ENCODE data around the gene MOBP. TPM values are rescaled to one million over a fixed set of nuclear protein-coding genes. Genes with fewer than 3 reads are reported as not detected.
"Not testable (repeated sequence)": the region's sequence is repeated elsewhere in the genome, so short reads cannot be mapped to it uniquely, and the experiment has no call there.

The MOBP gene, protein sequence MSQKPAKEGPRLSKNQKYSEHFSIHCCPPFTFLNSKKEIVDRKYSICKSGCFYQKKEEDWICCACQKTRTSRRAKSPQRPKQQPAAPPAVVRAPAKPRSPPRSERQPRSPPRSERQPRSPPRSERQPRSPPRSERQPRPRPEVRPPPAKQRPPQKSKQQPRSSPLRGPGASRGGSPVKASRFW
- not detected for polyA plus RNA-seq (2012; ENCODE audit: insufficient read depth, insufficient read length)

DNA sequence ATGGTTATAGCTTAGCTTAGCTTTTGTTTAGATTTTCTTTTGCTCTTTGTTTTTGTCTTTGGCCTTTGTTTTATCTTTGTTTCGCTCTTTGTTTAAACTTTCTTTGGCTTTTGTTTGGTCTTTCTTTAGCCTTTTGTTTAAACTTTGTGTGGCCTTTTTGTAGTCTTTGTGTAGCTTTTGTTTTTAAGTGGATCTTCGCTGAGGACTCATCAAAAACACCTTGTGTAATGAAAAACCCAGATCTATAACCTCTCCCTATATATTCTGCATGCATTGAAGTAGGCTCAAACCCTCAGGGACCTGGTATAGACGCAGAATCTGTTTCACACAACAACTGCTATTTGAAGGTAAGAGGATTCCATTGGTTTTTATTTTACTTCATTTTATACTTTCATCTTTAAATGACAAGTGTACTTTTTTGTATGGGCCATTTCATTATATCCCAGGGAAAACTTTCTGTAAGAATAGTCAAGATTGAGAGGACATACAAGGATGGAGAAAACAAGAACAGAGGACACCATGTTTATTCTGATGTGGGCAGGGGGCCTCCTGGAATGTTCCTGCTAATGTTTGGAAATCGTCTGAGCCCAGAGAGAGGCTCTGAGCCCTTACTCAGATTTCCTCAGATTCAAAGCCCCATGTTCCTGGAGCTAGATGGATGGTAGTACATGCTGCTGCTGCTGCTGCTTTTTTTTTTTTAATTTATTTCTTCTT is at the start of gene MOBP:
MOBP (plus strand) TSS at position 287 of the 714 bp plus-strand sequence. CDS start 34,390 bp downstream, outside the sequence.
- no peak within 1 kb of the TSS for H3K4me3 ChIP-seq (ENCODE audit: low read length)
- DNase-seq (ENCODE audit: low read depth, low spot score) = no peak

DNA sequence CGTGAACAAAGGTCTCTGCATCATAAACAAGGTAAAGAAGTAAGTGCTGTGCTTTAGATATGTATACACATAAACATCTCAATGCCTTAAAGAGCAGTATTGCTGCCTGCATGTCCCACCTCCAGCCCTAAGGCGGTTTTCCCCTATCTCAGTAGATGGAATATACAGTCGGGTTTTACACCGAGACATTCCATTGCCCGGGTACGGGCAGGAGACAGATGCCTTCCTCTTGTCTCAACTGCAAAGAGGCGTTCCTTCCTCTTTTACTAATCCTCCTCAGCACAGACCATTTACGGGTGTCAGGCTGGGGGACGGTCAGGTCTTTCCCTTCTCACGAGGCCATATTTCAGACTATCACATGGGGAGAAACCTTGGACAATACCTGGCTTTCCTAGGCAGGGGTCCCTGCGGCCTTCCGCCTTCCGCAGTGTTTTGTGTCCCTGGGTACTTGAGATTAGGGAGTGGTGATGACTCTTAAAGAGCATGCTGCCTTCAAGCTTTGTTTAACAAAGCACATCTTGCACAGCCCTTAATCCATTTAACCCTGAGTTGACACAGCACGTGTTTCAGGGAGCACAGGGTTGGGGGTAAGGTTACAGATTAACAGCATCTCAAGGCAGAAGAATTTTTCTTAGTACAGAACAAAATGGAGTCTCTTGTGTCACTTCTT is 48.8 kb upstream of the MOBP start:
- not testable (repeated sequence) for H3K4me3 ChIP-seq (ENCODE audit: low read length); DNase-seq (ENCODE audit: low read depth, low spot score)

DNA sequence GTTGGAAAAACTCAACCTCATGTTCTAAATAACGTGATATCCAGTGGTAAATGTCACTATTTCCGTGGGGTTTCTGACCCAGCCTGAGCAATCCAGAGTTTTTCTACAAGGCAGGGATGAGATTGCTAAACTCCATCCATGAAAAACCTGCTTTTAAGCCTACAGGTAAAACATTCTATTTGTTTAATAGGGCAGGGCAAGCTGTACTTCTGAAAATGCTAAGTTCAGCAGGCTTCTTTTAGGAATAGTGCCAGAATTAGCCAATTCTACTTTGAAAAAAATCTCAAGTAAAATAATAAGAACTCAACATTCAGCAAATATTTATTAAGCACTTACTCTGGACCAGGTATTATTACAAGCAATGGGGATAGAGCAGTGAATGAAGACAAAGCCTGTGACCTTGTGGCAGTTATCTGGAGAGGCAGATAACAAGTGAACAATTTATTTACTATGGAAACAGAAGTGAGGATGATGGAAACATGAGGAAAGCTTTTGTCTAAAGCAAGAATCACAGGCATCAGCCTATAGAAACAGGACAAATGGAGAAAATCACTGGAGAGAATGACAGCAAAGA is 47.7 kb upstream of the MOBP start:
- no peak for DNase-seq (ENCODE audit: low read depth, low spot score)
- H3K4me3 ChIP-seq (ENCODE audit: low read length) = no peak overlapping the region

DNA sequence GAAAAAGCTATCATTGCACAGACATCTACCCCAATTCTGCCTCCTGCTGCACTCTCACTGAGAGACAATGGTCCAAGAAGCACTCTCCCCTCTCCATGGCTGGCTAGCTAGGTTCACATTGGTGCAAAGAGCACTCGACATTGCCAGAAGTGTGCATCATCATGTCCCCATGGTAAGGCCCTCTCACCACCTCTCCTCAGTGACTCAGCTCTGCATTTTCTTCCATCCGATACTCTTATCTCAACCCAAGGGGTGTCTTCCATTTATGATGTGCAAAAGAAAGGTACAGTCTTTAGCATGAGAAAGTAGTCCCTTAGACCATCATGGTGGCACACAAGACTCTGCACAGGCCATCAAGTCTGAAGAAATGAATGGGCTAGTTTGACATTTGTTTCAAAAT is 46.9 kb upstream of the MOBP start:
- H3K4me3 ChIP-seq (ENCODE audit: low read length) = no peak overlapping the region
- DNase-seq (ENCODE audit: low read depth, low spot score) = no peak

DNA sequence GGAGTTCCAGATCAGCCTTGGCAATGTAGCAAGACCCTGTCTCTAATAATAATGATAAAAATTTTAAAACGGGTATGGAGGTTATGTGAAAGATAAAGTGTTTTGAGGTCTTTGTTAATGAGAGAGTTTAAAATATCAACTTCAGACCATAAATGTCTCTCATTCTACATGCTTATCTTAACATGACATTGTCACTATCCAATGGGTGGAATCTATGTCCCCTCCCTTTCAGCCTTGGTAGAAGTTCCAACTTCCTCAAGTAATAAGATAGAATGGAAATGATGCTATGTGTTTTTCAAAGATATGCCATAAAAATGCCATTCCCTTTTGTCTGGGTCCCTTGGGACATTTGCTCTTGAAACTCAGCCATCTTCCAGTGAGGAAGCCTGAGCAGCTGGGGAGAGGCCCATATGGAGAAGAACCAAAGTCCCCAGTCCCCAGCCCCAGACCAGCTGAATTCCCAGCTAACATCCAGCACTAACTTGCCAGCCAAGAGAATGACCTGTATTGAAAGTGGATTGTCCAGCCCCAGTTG is 44.0 kb upstream of the MOBP start:
- no peak for DNase-seq (ENCODE audit: low read depth, low spot score)

DNA sequence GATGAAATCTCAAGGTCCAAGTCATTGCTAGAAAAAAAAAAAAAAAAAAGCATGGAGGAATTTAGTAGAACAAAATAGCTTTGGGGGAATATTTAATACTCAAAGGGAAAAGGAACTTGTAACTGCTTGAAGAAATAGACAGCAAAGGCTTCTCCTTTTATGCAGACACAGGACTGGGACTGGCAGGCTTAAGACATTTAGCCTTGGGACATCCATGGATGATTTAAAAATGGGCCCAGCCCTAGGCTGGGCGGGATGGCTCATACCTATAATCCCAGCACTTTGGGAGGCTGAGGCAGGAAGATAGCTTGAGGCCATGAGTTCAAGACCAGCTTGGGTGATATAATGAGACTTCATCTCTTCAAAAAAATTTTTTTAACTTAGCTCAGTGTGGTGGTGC is 41.2 kb upstream of the MOBP start:
- no peak overlapping the region for H3K4me3 ChIP-seq (ENCODE audit: low read length)
- DNase-seq (ENCODE audit: low read depth, low spot score) = no peak

More for the DNA sequence above, 44.0 kb upstream of the MOBP start:
- no peak overlapping the region for H3K4me3 ChIP-seq (ENCODE audit: low read length)

DNA sequence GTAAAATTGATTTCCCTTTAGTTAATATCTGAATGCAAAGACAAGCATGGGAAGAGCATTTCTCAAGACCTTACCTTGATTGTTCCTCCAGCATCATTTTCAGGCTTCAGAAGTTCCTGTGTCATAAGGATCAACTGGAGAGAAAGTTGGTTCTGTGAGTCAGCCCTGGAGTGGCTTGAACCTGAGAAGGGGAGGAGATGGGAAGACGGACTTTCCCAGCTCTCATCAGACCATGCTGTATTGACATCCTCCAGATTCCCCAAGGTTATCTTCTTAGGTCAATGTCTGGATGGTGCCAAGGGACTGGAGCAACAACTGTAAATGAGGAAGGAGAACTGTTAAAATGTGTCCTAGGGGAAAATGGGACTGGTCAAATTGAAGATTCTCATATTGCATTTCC is 40.0 kb upstream of the MOBP start:
- H3K4me3 ChIP-seq (ENCODE audit: low read length) = no peak overlapping the region
- DNase-seq (ENCODE audit: low read depth, low spot score) = no peak

DNA sequence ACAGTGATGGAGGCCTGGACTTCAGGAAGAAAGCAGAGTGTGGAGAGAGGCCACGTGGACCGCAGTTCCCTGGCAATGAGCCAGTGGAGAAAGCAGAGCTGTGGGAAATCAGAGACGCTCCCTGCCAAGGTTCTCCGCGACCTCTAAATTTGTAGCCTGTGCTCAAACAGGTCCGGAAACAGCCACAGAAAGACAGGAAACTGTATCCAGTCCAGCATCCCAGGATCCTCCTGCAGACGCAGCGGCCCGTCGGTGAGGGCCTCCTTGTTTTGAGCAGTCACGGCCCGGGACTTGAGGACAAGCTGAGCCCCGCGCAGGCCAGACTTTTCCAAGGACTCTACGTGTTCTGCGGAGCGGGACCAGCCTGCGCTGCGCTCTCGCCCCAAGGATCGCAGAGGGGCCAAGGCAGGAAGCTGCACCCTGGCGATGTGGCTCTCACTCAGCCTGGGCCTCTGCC is 38.7 kb upstream of the MOBP start:
- no peak overlapping the region for H3K4me3 ChIP-seq (ENCODE audit: low read length)
- no peak for DNase-seq (ENCODE audit: low read depth, low spot score)

DNA sequence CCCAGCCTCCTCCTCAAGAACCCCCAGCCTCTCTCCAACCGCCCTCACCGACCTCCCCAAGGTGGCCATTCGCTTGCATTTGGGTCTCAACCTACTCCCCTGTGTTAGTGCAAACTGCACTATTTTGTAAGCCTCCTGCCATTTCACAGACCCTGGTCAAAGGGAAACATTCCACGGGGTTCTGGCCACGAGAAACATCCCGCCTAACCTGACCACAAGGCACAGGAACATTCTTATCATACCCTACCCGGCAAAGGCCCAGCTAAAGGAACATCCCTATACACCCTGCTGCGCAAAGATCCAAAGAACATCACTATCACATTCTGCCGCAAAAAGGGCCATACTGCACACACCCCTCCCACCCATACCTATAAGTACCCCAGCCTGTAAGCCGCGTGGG is 38.0 kb upstream of the MOBP start:
- H3K4me3 ChIP-seq (ENCODE audit: low read length) = no peak overlapping the region
- DNase-seq (ENCODE audit: low read depth, low spot score) = no peak

DNA sequence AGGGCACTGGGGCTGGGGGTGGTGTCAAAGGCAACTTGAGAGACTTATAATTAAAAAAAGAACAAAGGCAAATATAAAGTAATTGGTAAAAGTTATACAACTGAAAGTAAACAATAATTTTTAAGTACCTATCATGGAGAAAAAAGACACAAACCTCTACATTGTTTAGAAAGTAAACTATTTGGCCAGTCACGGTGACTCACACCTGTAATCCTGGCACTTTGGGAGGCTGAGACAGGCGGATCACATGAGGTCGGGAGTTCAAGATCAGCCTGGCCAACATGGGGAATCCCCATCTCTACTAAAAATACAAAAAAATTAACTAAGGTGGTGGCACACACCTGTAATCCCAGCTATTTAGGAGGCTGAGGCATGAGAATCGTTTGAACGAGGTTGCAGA is 35.1 kb upstream of the MOBP start:
- DNase-seq (ENCODE audit: low read depth, low spot score) = no peak
- no peak overlapping the region for H3K4me3 ChIP-seq (ENCODE audit: low read length)

DNA sequence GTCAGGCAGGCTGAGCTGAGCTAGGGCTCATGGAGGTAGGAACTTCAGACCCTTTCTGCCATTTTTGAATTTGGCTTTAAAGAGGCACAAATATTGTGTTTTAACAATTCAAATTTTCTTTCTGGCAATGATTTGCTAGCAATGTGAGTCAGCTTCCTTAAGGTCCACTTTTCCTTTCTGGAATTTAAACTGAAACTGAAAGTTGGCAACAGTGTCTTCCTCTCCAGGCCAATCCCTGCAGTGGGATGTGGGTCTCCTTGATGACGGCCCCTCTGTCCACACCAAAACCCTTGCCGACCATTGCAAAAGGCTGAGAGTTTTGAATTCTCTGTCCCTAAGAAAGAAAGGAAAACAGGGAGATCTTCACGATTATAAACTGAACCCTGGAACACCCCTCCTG is 33.8 kb upstream of the MOBP start:
- DNase-seq (ENCODE audit: low read depth, low spot score) = no peak
- H3K4me3 ChIP-seq (ENCODE audit: low read length) = no peak overlapping the region

DNA sequence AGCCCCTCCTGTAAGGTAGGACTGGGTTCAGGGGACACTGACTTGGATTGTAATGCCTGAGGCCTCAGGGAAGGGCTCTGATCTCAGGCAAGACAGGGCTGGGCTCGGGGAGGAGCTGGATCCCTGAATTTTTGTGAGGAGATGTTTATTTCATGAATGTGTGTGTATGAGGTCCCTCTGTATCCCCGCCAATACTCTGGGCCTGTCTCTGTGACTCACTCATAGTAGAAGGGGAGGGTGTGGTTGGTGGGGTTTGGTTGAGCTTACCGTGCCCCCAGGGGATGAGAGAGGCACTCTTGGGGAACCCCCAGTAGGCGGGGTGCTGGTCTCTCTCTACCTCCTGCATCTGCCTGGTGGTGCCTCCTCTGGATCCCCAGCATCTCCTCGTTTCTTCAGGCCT is 32.9 kb upstream of the MOBP start:
- H3K4me3 ChIP-seq (ENCODE audit: low read length) = no peak overlapping the region
- DNase-seq (ENCODE audit: low read depth, low spot score) = no peak

DNA sequence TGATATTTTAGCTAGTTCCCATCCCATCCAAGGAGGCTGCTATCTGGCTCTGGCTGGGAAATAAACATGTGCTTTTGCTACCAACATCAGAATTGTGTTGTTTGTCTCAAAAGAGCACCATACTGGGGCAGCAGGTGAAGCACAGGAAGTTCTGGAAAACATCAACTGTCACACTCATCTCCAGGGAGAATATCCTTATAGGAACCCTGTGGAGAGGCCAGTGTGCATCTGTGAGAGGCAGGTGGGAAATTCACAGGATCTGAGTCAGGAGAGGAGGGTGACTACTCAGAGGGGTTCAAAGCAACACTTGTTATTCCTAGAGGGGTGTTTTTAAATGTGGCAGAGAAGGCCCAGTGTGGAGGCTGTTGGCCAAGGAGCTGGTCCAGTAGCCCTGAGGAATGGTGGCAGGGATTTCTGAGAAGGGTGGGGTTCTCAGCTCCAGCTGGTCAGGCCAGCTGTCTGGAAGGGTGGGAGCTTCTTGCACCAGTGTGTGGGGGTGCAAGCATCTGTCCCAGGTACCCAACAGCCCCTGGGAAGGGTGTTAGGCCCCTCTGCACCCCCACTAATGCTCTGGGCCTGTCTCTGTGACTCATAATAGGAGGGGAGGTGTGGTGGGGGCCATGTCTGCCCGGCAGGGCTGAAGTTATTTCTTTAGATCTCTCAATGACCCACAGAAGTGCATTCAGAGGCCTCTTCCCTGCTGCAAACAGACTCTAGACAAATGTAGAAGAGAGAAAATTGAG is 32.3 kb upstream of the MOBP start:
- no peak overlapping the region for H3K4me3 ChIP-seq (ENCODE audit: low read length)
- DNase-seq (ENCODE audit: low read depth, low spot score) = no peak

DNA sequence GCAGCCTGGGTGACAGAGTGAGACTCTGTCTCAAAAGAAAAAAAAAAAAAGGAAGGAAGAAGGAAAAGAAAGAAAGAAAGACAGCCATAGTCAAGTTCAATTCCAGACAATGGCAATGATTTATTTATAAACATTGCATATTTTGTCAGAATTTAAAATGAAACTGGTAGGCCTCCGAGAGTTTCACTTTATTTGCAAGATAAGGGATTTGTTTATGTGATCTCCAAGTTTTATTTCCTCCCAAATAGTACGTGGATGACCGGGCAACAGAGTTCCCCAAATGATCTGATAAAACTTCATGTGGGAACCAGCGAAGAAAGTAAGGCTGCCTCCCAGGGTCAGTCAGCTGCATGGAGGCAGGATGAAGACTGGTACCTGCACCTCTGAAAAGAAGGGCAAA is 28.6 kb upstream of the MOBP start:
- H3K4me3 ChIP-seq (ENCODE audit: low read length) = no peak overlapping the region
- DNase-seq (ENCODE audit: low read depth, low spot score) = no peak

DNA sequence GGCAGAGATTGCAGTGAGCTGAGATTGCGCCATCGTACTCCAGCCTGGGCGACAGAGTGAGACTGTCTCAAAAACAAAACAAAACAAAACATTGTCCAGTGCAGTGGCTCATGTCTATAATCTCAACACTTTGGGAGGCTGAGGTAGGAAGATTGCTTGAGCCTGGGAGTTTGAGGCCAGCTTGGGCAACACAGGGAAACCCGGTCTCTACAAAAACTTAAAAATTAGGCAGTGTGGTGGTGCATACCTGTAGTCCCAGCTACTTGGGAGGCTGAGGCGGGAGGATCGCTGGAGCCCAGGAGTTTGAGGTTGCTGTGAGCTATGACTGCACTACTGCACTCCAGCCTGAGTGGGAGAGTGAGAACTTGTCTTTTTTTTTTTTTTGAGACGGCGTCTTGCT is 27.2 kb upstream of the MOBP start:
- no peak for DNase-seq (ENCODE audit: low read depth, low spot score)
- no peak overlapping the region for H3K4me3 ChIP-seq (ENCODE audit: low read length)

DNA sequence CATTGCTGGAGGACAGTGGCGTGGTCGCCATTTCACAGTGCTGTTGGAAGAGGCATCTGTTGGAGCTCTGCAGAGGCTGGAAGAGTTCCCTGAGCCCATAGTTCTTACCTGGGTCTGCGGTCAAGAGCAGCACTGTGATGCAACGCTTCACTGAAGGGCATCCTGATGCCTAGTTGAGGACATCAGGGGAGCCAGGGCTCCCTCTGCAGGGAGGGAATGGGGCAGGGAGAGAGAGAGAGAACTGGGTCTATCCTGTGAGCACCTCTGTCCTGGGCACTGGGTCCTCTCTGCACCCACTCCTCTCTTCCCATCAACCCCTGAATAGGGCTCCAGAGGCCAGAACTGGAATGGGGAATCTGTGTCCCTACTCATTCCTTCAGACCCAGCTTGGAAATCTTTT is 23.9 kb upstream of the MOBP start:
- DNase-seq (ENCODE audit: low read depth, low spot score) = no peak
- H3K4me3 ChIP-seq (ENCODE audit: low read length) = no peak overlapping the region

DNA sequence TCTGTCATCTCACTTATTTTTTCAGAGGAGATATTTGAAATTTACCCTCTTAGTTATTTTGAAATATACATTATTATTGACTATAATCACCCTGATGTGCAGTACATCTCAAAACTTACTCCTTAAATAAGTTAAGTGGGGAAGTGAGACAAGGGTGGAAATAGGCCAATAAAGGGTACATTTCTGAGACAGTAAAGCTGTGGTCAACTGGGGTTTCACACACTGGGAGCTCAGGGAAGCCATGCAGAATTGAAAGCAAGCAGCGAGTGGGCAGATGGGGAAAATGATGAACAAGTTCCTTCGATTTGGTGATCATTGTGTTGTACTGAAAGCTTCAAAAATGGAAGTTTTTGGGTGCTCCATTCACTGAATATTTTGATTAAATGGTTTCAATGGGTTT is 21.6 kb upstream of the MOBP start:
- H3K4me3 ChIP-seq (ENCODE audit: low read length) = no peak overlapping the region
- no peak for DNase-seq (ENCODE audit: low read depth, low spot score)

DNA sequence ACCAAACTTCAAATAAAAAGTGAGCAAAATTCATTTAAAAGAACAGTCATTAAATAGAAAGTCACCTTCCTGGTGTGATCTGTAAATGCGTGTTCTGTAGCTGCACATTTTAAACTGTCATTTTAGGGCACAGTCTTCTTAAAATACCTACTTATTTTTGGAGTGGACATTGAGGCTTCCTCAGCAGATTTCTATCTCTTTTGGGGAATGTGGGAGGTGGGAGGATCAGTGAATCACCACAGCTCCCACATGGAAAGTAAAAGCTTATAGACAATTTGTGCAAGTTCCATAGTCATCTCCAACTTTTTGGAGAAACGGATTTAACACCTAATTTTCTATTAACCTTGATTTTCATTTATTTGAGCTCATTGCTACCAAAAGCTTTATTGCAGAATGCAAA is 21.0 kb upstream of the MOBP start:
- no peak overlapping the region for H3K4me3 ChIP-seq (ENCODE audit: low read length)
- no peak for DNase-seq (ENCODE audit: low read depth, low spot score)
